Activated naive CD8-positive, alpha-beta T cell treated with anti-CD3 and anti-CD28 coated beads, Interleukin-2, amount 50 U/mL, for 24 hours (primary cell): Measurements from ENCODE around the gene DACH2.

Experiments
- ATAC-seq: fragments of 150-1000 bp; cut with Tn5 transposase; one replicate; pipeline ENCODE4 v1.10.0; 2021
- DNase-seq: peaks from one replicate; pipeline ENCODE4 v3.0.0; 2021
- H3K27ac Mint-ChIP-seq: one replicate; pipeline ENCODE4 v1.8.0; 2021; ENCODE audit warnings: mild to moderate bottlenecking, mixed read lengths
- H3K27me3 Mint-ChIP-seq: one replicate; pipeline ENCODE4 v1.8.0; 2021; ENCODE audit warnings: mixed read lengths
- H3K36me3 Mint-ChIP-seq: one replicate; pipeline ENCODE4 v1.8.0; 2021; ENCODE audit warnings: low read depth, mixed read lengths
- H3K4me1 Mint-ChIP-seq: one replicate; pipeline ENCODE4 v1.8.0; 2021; ENCODE audit warnings: mixed read lengths
- H3K4me3 Mint-ChIP-seq: one replicate; pipeline ENCODE4 v1.8.0; 2021; ENCODE audit warnings: mild to moderate bottlenecking, moderate library complexity, mixed read lengths
- H3K9me3 Mint-ChIP-seq: one replicate; pipeline ENCODE4 v1.8.0; 2021; ENCODE audit warnings: mixed read lengths

Gene DACH2

GRCh38 chrX:86383681-86384540 lies 235.7 kb downstream of the DACH2 start:
- Mint-ChIP-seq H3K4me1 (no peaks in the 10 kb centered on the region), H3K36me3 (no peaks in the 10 kb centered on the region), H3K27me3 (no peaks in the 10 kb centered on the region), H3K4me3 (no peak overlapping the region), H3K27ac (no peak overlapping the region), H3K9me3 (no peaks in the 10 kb centered on the region)
- ATAC-seq (no peak), DNase-seq (no peak)

- Mint-ChIP-seq H3K27ac (no peak overlapping the region), H3K9me3 (no peaks in the 10 kb centered on the region), H3K4me3 (no peak overlapping the region), H3K4me1 (no peaks in the 10 kb centered on the region), H3K27me3 (no peaks in the 10 kb centered on the region), H3K36me3 (no peaks in the 10 kb centered on the region)
- DNase-seq (no peak), ATAC-seq (no peak)
Measured at GRCh38 chrX:86407371-86407770, 259.1 kb downstream of the DACH2 start.

GRCh38 chrX:86421771-86422170 lies 273.5 kb downstream of the DACH2 start:
- no peaks in the 10 kb centered on the region for H3K27me3 Mint-ChIP-seq
- no peaks in the 10 kb centered on the region for H3K36me3 Mint-ChIP-seq
- no peak for ATAC-seq

GRCh38 chrX:86436116-86436515 lies 287.9 kb downstream of the DACH2 start:
- H3K4me1 Mint-ChIP-seq, result no peaks in the 10 kb centered on the region
- H3K9me3 Mint-ChIP-seq, result no peaks in the 10 kb centered on the region
- no peaks in the 10 kb centered on the region for H3K27me3 Mint-ChIP-seq
- no peaks in the 10 kb centered on the region for H3K36me3 Mint-ChIP-seq
- H3K27ac Mint-ChIP-seq, result no peak overlapping the region
- H3K4me3 Mint-ChIP-seq, result no peak overlapping the region
- DNase-seq (no peak), ATAC-seq (no peak)

More at GRCh38 chrX:86421771-86422170, 273.5 kb downstream of the DACH2 start:
- Mint-ChIP-seq H3K9me3 (no peaks in the 10 kb centered on the region), H3K4me1 (no peaks in the 10 kb centered on the region), H3K4me3 (no peak overlapping the region), H3K27ac (no peak overlapping the region)
- DNase-seq, result no peak

GRCh38 chrX:86455495-86455894 lies 307.2 kb downstream of the DACH2 start:
- Mint-ChIP-seq H3K36me3 (no peaks in the 10 kb centered on the region), H3K9me3 (peaks cover 5% of the 10 kb centered on the region), H3K27ac (no peak overlapping the region), H3K27me3 (no peaks in the 10 kb centered on the region), H3K4me3 (no peak overlapping the region), H3K4me1 (no peaks in the 10 kb centered on the region)
- DNase-seq (no peak), ATAC-seq (no peak)

GRCh38 chrX:86460760-86461159 lies 312.5 kb downstream of the DACH2 start:
- Mint-ChIP-seq H3K27me3 (no peaks in the 10 kb centered on the region), H3K4me3 (no peak overlapping the region), H3K4me1 (no peaks in the 10 kb centered on the region), H3K9me3 (no peaks in the 10 kb centered on the region), H3K36me3 (no peaks in the 10 kb centered on the region), H3K27ac (no peak overlapping the region)
- ATAC-seq, result no peak
- no peak for DNase-seq

GRCh38 chrX:86504297-86504696 lies 356.0 kb downstream of the DACH2 start:
- no peaks in the 10 kb centered on the region for H3K4me1 Mint-ChIP-seq
- DNase-seq, result no peak
- H3K36me3 Mint-ChIP-seq, result no peaks in the 10 kb centered on the region
- H3K9me3 Mint-ChIP-seq, result no peaks in the 10 kb centered on the region
- no peaks in the 10 kb centered on the region for H3K27me3 Mint-ChIP-seq
- ATAC-seq, result no peak
- no peak overlapping the region for H3K4me3 Mint-ChIP-seq
- no peak overlapping the region for H3K27ac Mint-ChIP-seq

GRCh38 chrX:86507331-86507730 lies 359.1 kb downstream of the DACH2 start:
- Mint-ChIP-seq H3K9me3 (peaks cover 4% of the 10 kb centered on the region), H3K27ac (no peak overlapping the region), H3K4me3 (no peak overlapping the region), H3K27me3 (no peaks in the 10 kb centered on the region), H3K4me1 (no peaks in the 10 kb centered on the region), H3K36me3 (no peaks in the 10 kb centered on the region)
- DNase-seq (no peak), ATAC-seq (no peak)

- ATAC-seq (no peak), DNase-seq (no peak)
- Mint-ChIP-seq H3K4me3 (no peak overlapping the region), H3K9me3 (no peaks in the 10 kb centered on the region), H3K36me3 (no peaks in the 10 kb centered on the region), H3K4me1 (no peaks in the 10 kb centered on the region), H3K27ac (no peak overlapping the region), H3K27me3 (no peaks in the 10 kb centered on the region)
Measured at GRCh38 chrX:86579777-86580176, 431.5 kb downstream of the DACH2 start.

- ATAC-seq (no peak), DNase-seq (no peak)
- H3K4me3 Mint-ChIP-seq, result no peak overlapping the region
- peaks cover 3% of the 10 kb centered on the region for H3K9me3 Mint-ChIP-seq
- H3K27ac Mint-ChIP-seq, result no peak overlapping the region
- no peaks in the 10 kb centered on the region for H3K27me3 Mint-ChIP-seq
- no peaks in the 10 kb centered on the region for H3K36me3 Mint-ChIP-seq
- H3K4me1 Mint-ChIP-seq, result no peaks in the 10 kb centered on the region
Measured at GRCh38 chrX:86604607-86605006, 456.4 kb downstream of the DACH2 start.

GRCh38 chrX:86696951-86697350 lies 548.7 kb downstream of the DACH2 start:
- H3K27ac Mint-ChIP-seq, result no peak overlapping the region
- DNase-seq, result no peak
- no peaks in the 10 kb centered on the region for H3K4me1 Mint-ChIP-seq
- no peak overlapping the region for H3K4me3 Mint-ChIP-seq
- no peaks in the 10 kb centered on the region for H3K27me3 Mint-ChIP-seq
- ATAC-seq, result no peak
- no peaks in the 10 kb centered on the region for H3K9me3 Mint-ChIP-seq
- H3K36me3 Mint-ChIP-seq, result no peaks in the 10 kb centered on the region

- H3K27me3 Mint-ChIP-seq, result no peaks in the 10 kb centered on the region
- no peak for DNase-seq
- no peak for ATAC-seq
Measured at GRCh38 chrX:86711531-86712180, 563.4 kb downstream of the DACH2 start.

GRCh38 chrX:86714441-86714840 lies 566.2 kb downstream of the DACH2 start:
- no peaks in the 10 kb centered on the region for H3K36me3 Mint-ChIP-seq
- no peaks in the 10 kb centered on the region for H3K9me3 Mint-ChIP-seq
- H3K27me3 Mint-ChIP-seq, result no peaks in the 10 kb centered on the region
- DNase-seq (no peak), ATAC-seq (no peak)
- no peak overlapping the region for H3K27ac Mint-ChIP-seq
- no peaks in the 10 kb centered on the region for H3K4me1 Mint-ChIP-seq
- H3K4me3 Mint-ChIP-seq, result no peak overlapping the region

More at GRCh38 chrX:86711531-86712180, 563.4 kb downstream of the DACH2 start:
- Mint-ChIP-seq H3K9me3 (no peaks in the 10 kb centered on the region), H3K4me1 (no peaks in the 10 kb centered on the region), H3K4me3 (no peak overlapping the region), H3K36me3 (no peaks in the 10 kb centered on the region), H3K27ac (no peak overlapping the region)

- Mint-ChIP-seq H3K4me3 (no peak overlapping the region), H3K9me3 (no peaks in the 10 kb centered on the region), H3K27ac (no peak overlapping the region)
Measured at GRCh38 chrX:86724277-86724676, 576.0 kb downstream of the DACH2 start.

GRCh38 chrX:86747091-86747490 lies 598.8 kb downstream of the DACH2 start:
- ATAC-seq (no peak), DNase-seq (no peak)
- H3K36me3 Mint-ChIP-seq, result no peaks in the 10 kb centered on the region
- H3K27me3 Mint-ChIP-seq, result no peaks in the 10 kb centered on the region
- no peak overlapping the region for H3K27ac Mint-ChIP-seq
- no peak overlapping the region for H3K4me3 Mint-ChIP-seq
- H3K9me3 Mint-ChIP-seq, result no peaks in the 10 kb centered on the region
- no peaks in the 10 kb centered on the region for H3K4me1 Mint-ChIP-seq

More at GRCh38 chrX:86724277-86724676, 576.0 kb downstream of the DACH2 start:
- Mint-ChIP-seq H3K4me1 (no peaks in the 10 kb centered on the region), H3K27me3 (no peaks in the 10 kb centered on the region), H3K36me3 (no peaks in the 10 kb centered on the region)
- no peak for DNase-seq
- ATAC-seq, result no peak
